Measurements from ENCODE around the gene ZNF189.

Gene ZNF189

DNA sequence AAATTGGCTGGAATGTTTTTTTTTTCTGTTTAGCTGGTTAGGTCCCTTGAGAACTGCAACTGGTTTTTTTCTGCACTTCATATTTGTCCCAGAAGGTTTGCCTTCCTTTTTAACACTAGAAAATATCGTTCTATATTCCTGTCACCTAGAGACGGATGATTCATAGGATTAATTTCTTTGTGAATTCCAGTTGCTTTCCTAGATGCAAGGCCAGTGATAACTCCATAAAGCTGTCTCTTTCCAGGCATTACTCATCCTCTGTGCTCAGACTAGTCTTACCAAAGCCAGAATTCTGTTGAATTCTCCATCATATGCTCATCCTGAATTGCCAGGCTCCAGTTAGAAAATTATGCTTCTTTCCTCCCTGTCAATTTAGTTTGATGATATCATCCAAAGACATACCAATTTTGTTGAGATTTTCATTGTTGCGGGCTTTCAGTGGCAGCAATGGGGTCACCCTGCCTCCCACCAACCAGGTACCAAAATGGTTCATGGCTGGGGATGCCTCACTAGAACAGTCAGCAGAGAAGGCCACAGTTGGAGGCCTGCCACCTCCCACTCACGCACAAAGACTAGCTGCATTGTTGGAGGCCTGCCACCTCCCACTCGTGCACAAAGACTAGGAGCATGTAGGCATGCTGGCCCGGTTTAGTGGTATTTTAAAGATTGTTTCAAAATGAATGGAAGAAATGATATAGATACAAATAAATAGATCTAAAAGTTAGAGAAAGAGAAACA is 22.4 kb upstream of the ZNF189 start:
- no peak overlapping the region for H3K9ac ChIP-seq (ENCODE audit: low read length)
- no peaks in the 10 kb centered on the region for H3K36me3 ChIP-seq (replicated peaks; ENCODE audit: insufficient read depth, low read length)
- no peak for TF ChIP-seq EZH2 (optimal IDR thresholded peaks at IDR 0.05; ENCODE audit: low read depth, low read length)
- TF ChIP-seq EZH2phosphoT487 (IDR thresholded peaks at IDR 0.05; ENCODE audit: low read length): no peak
- TF ChIP-seq, protein P1, sequence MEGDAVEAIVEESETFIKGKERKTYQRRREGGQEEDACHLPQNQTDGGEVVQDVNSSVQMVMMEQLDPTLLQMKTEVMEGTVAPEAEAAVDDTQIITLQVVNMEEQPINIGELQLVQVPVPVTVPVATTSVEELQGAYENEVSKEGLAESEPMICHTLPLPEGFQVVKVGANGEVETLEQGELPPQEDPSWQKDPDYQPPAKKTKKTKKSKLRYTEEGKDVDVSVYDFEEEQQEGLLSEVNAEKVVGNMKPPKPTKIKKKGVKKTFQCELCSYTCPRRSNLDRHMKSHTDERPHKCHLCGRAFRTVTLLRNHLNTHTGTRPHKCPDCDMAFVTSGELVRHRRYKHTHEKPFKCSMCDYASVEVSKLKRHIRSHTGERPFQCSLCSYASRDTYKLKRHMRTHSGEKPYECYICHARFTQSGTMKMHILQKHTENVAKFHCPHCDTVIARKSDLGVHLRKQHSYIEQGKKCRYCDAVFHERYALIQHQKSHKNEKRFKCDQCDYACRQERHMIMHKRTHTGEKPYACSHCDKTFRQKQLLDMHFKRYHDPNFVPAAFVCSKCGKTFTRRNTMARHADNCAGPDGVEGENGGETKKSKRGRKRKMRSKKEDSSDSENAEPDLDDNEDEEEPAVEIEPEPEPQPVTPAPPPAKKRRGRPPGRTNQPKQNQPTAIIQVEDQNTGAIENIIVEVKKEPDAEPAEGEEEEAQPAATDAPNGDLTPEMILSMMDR (IDR thresholded peaks at IDR 0.05; ENCODE audit: low read length): no peak
- no peaks in the 10 kb centered on the region for H3K9me3 ChIP-seq (replicated peaks; ENCODE audit: insufficient read depth, low read length)
- H3K9me2 ChIP-seq (replicated peaks; ENCODE audit: insufficient read depth, low read length): no peaks in the 10 kb centered on the region
- H3K4me2 ChIP-seq (ENCODE audit: low read depth, low read length): no peak overlapping the region
- H3K79me2 ChIP-seq (ENCODE audit: low read length): no peaks in the 10 kb centered on the region
- H3K4me3 ChIP-seq (ENCODE audit: low read length): no peak overlapping the region
- no peak for DNase-seq
- H4K20me1 ChIP-seq (ENCODE audit: insufficient read depth, low read length): no peaks in the 10 kb centered on the region
- H3K4me1 ChIP-seq (ENCODE audit: low read length): no peaks in the 10 kb centered on the region
- H3K27ac ChIP-seq (ENCODE audit: low read length): no peak overlapping the region
- H3F3A ChIP-seq (ENCODE audit: insufficient read depth, low read length): no peaks in the 10 kb centered on the region
- no peaks in the 10 kb centered on the region for H3K27me3 ChIP-seq (replicated peaks; ENCODE audit: insufficient read depth, low read length)
- H2AFZ ChIP-seq (ENCODE audit: low read length): no peak overlapping the region

DNA sequence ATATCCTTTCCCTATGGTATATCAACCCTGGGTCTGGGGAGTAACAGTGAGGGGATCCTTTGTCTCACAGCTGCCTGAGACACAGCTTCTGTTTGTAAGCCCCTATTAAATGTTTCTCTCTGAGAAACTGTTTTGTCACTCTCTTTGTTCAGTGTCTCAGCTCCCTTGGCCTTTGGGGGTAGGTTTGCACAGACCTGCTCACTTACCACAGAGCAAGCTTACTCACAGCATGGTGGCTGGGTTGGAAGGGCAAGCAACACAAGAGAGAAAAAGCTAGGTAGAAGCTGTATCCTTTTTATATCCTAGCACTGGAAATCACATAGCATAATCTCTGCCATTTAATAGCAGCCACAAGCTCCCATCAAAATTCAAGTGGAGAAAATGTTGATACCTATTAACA is 18.4 kb upstream of the ZNF189 start:
- no peak overlapping the region for H3K4me3 ChIP-seq (ENCODE audit: low read length)
- H3K4me2 ChIP-seq (ENCODE audit: low read depth, low read length): no peak overlapping the region
- no peaks in the 10 kb centered on the region for H3K9me2 ChIP-seq (replicated peaks; ENCODE audit: insufficient read depth, low read length)
- H3K9me3 ChIP-seq (replicated peaks; ENCODE audit: insufficient read depth, low read length): no peaks in the 10 kb centered on the region
- no peaks in the 10 kb centered on the region for H3K4me1 ChIP-seq (ENCODE audit: low read length)
- no peaks in the 10 kb centered on the region for H3K79me2 ChIP-seq (ENCODE audit: low read length)
- no peak overlapping the region for H3K27ac ChIP-seq (ENCODE audit: low read length)
- TF ChIP-seq EZH2 (optimal IDR thresholded peaks at IDR 0.05; ENCODE audit: low read depth, low read length) (no peak), EZH2phosphoT487 (IDR thresholded peaks at IDR 0.05; ENCODE audit: low read length) (no peak)
- TF ChIP-seq, protein P1 (IDR thresholded peaks at IDR 0.05; ENCODE audit: low read length): no peak
- H4K20me1 ChIP-seq (ENCODE audit: insufficient read depth, low read length): no peaks in the 10 kb centered on the region
- H2AFZ ChIP-seq (ENCODE audit: low read length): no peak overlapping the region
- H3K36me3 ChIP-seq (replicated peaks; ENCODE audit: insufficient read depth, low read length): no peaks in the 10 kb centered on the region
- no peaks in the 10 kb centered on the region for H3K27me3 ChIP-seq (replicated peaks; ENCODE audit: insufficient read depth, low read length)
- H3K9ac ChIP-seq (ENCODE audit: low read length): no peak overlapping the region
- no peak for DNase-seq
- H3F3A ChIP-seq (ENCODE audit: insufficient read depth, low read length): no peaks in the 10 kb centered on the region

- Histone ChIP-seq H4K20me1 (ENCODE audit: insufficient read depth, low read length) (no peaks in the 10 kb centered on the region), H3K27ac (ENCODE audit: low read length) (no peak overlapping the region), H3K27me3 (replicated peaks; ENCODE audit: insufficient read depth, low read length) (no peaks in the 10 kb centered on the region), H3K4me3 (ENCODE audit: low read length) (no peak overlapping the region), H3K79me2 (ENCODE audit: low read length) (no peaks in the 10 kb centered on the region), H3K4me1 (ENCODE audit: low read length) (no peaks in the 10 kb centered on the region), H3K9me3 (replicated peaks; ENCODE audit: insufficient read depth, low read length) (no peaks in the 10 kb centered on the region), H2AFZ (ENCODE audit: low read length) (no peak overlapping the region), H3K9ac (ENCODE audit: low read length) (no peak overlapping the region), H3K4me2 (ENCODE audit: low read depth, low read length) (no peak overlapping the region), H3K36me3 (replicated peaks; ENCODE audit: insufficient read depth, low read length) (no peaks in the 10 kb centered on the region), H3K9me2 (replicated peaks; ENCODE audit: insufficient read depth, low read length) (no peaks in the 10 kb centered on the region), H3F3A (ENCODE audit: insufficient read depth, low read length) (no peaks in the 10 kb centered on the region)
- DNase-seq: no peak
- no peak for TF ChIP-seq EZH2 (optimal IDR thresholded peaks at IDR 0.05; ENCODE audit: low read depth, low read length)
- TF ChIP-seq, protein P1 (IDR thresholded peaks at IDR 0.05; ENCODE audit: low read length): no peak
- no peak for TF ChIP-seq EZH2phosphoT487 (IDR thresholded peaks at IDR 0.05; ENCODE audit: low read length)
These were observed 17.5 kb upstream of the ZNF189 start for GRCh38 chr9:101381118-101381517.

Measured in MM.1S (cell line).